GM12878 (cell line): ENCODE measurements around the gene NANOS1. TPM values are rescaled to one million over a fixed set of nuclear protein-coding genes. Genes with fewer than 3 reads are reported as not detected.
A peak's percentile ranks its signal among the peaks of the same experiment; 100 is the strongest.

Source experiments
- ATAC-seq: fragments of 200-7000 bp; cut with Tn5 transposase; 3 replicates; pipeline ENCODE4 v1.9.1; 2020; ENCODE audit warnings: mild to moderate bottlenecking, moderate library complexity
- Bru-seq: library from RNA; stranded (reverse); fragments of 400-500 nt; gene quantifications from one replicate; lab custom pipeline; 2021; lab: Mats Ljungman, UMichigan
- BruChase-seq, 2 experiments: library from RNA; stranded (reverse); fragments of 400-500 nt; gene quantifications; one replicate each; lab custom pipeline; 2021; lab: Mats Ljungman, UMichigan
- BruUV-seq: library from RNA; stranded (reverse); fragments of 400-500 nt; replicated peaks from 2 replicates; lab custom pipeline; 2021; lab: Mats Ljungman, UMichigan
- CTCF ChIA-PET: fragments of 300-600 bp; sonication (Branson Sonifier 250); formaldehyde crosslinking; extraction: SDS; loops from one replicate; lab custom pipeline; 2021; ENCODE audit warnings: inconsistent platforms; lab: Yijun Ruan, JAX
- POLR2A ChIA-PET: fragments of 350-600 bp; formaldehyde crosslinking; extraction: SDS; loops from one replicate; lab custom pipeline; 2021; ENCODE audit warnings: inconsistent platforms; lab: Charles Lee
- RAD21 ChIA-PET: fragments of 300-600 bp; sonication (Branson Sonifier 250); formaldehyde crosslinking; loops from one replicate; lab custom pipeline; 2023; ENCODE audit warnings: antibody characterized with exemption; ENCODE audit not compliant: unreplicated experiment; lab: Charles Lee
- SMC1A ChIA-PET: fragments of 300-600 bp; sonication (Branson Sonifier 250); formaldehyde crosslinking; loops from one replicate; lab custom pipeline; 2023; ENCODE audit not compliant: unreplicated experiment, uncharacterized antibody; lab: Charles Lee
- DNase-seq: peaks from one replicate; pipeline ENCODE4 v3.0.0-alpha.2; 2011; ENCODE audit warnings: low read depth, low spot score
- FAIRE-seq: peaks from 3 replicates; lab custom pipeline; 2011; peaks lifted over from hg19 to GRCh38; lab: Jason Lieb, UNC
- H2AFZ ChIP-seq: 2 replicates; pipeline ENCODE4 v1.6.0; 2011; ENCODE audit warnings: low read depth, low read length, control low read depth; ENCODE audit not compliant: control insufficient read depth
- H3K27ac ChIP-seq: 2 replicates; pipeline ENCODE4 v1.5.1; 2011; ENCODE audit warnings: control low read depth; ENCODE audit not compliant: control insufficient read depth, insufficient read depth
- H3K27me3 ChIP-seq, 2 experiments: replicated peaks in 1 of 2; 2 replicates each; pipeline versions ENCODE4 v1.6.0 to v1.6.1; 2011; ENCODE audit warnings: low read length in 1 of 2; ENCODE audit not compliant: control insufficient read depth in 2 of 2, insufficient read depth in 2 of 2
- H3K36me3 ChIP-seq, 2 experiments: 2 replicates each; pipeline ENCODE4 v1.5.1; 2011; ENCODE audit warnings: low read length in 1 of 2; ENCODE audit not compliant: control insufficient read depth in 2 of 2, insufficient read depth in 2 of 2
- H3K4me1 ChIP-seq: 2 replicates; pipeline ENCODE4 v1.6.1; 2011; ENCODE audit warnings: mild to moderate bottlenecking, low read length, moderate library complexity, mixed read lengths; ENCODE audit not compliant: control insufficient read depth, insufficient read depth
- H3K4me2 ChIP-seq: 2 replicates; pipeline ENCODE4 v1.6.0; 2011; ENCODE audit warnings: control low read depth; ENCODE audit not compliant: control insufficient read depth, insufficient read depth
- H3K4me3 ChIP-seq: fragments of 200-600 bp; sonication (generic); 2 replicates; pipeline ENCODE4 v1.5.1; 2016
- H3K79me2 ChIP-seq: 2 replicates; pipeline ENCODE4 v1.6.0; 2011; ENCODE audit warnings: low read length; ENCODE audit not compliant: control insufficient read depth, insufficient read depth
- H3K9ac ChIP-seq: 2 replicates; pipeline ENCODE4 v1.8.0; 2011; ENCODE audit warnings: low read length, control low read depth, mixed read lengths; ENCODE audit not compliant: control insufficient read depth, insufficient read depth
- H3K9me3 ChIP-seq: replicated peaks from 3 replicates; pipeline ENCODE4 v1.5.1; 2011; ENCODE audit warnings: mild to moderate bottlenecking, low read length; ENCODE audit not compliant: control insufficient read depth, insufficient read depth
- H4K20me1 ChIP-seq: 2 replicates; pipeline ENCODE4 v1.6.0; 2011; ENCODE audit not compliant: control insufficient read depth, insufficient read depth
- CHD1 ChIP-seq: IDR thresholded peaks from 2 replicates; pipeline ENCODE4 v1.6.1; 2012; ENCODE audit warnings: low read depth, low read length, improper control_type of control experiment
- CREM ChIP-seq: IDR thresholded peaks from 2 replicates; pipeline ENCODE4 v1.6.1; 2014; ENCODE audit warnings: antibody characterized with exemption, low read depth
- EGR1 ChIP-seq, 2 experiments: IDR thresholded peaks; 1 replicate in 1 of 2; 2 replicates in 1 of 2; pipeline ENCODE4 v1.6.1; 2011 to 2012; ENCODE audit warnings: low read depth in 2 of 2, low read length in 2 of 2, borderline replicate concordance in 1 of 2, mild to moderate bottlenecking in 1 of 2, moderate library complexity in 1 of 2
- ESRRA ChIP-seq: IDR thresholded peaks from 2 replicates; pipeline ENCODE4 v1.6.1; 2012; ENCODE audit warnings: mild to moderate bottlenecking, low read length, improper control_type of control experiment
- HDAC6 ChIP-seq: fragments of 200-600 bp; sonication (generic); IDR thresholded peaks from one replicate; pipeline ENCODE4 v1.8.0; 2017; ENCODE audit warnings: antibody characterized with exemption; ENCODE audit not compliant: unreplicated experiment
- LARP7 ChIP-seq: fragments of 450-650 bp; IDR thresholded peaks from 2 replicates; pipeline ENCODE4 v1.6.1; 2017; ENCODE audit warnings: mild to moderate bottlenecking
- NBN ChIP-seq: fragments of 450-650 bp; IDR thresholded peaks from 2 replicates; pipeline ENCODE4 v1.6.1; 2016
- NFIC ChIP-seq: IDR thresholded peaks from 2 replicates; pipeline ENCODE4 v1.6.1; 2012; ENCODE audit warnings: low read depth, mild to moderate bottlenecking, inconsistent platforms, low read length, moderate library complexity
- POLR2A ChIP-seq: IDR thresholded peaks from 2 replicates; pipeline ENCODE4 v1.6.1; 2011; ENCODE audit warnings: low read depth, mild to moderate bottlenecking, low read length
- RELA ChIP-seq: fragments of 450-650 bp; IDR thresholded peaks from 2 replicates; pipeline ENCODE4 v1.8.0; 2014; ENCODE audit warnings: borderline replicate concordance; ENCODE audit not compliant: partially characterized antibody
- SKIL ChIP-seq: fragments of 450-650 bp; IDR thresholded peaks from 2 replicates; pipeline ENCODE4 v1.6.1; 2017; ENCODE audit warnings: mild to moderate bottlenecking, low read depth, inconsistent platforms; ENCODE audit not compliant: poor library complexity, severe bottlenecking
- YY1 ChIP-seq: IDR thresholded peaks from 2 replicates; pipeline ENCODE4 v1.6.1; 2011; ENCODE audit warnings: low read depth, mild to moderate bottlenecking, low read length
- ZSCAN29 ChIP-seq: fragments of 450-650 bp; IDR thresholded peaks from 2 replicates; pipeline ENCODE4 v1.6.1; 2017; ENCODE audit warnings: mild to moderate bottlenecking, moderate library complexity
- WGBS: methylation state at CpG from one replicate; pipeline ENCODE4 v1.1.6; 2016; ENCODE audit warnings: low lambda C conversion rate; ENCODE audit not compliant: insufficient replicate concordance, insufficient coverage; ENCODE audit errors: missing lambda C conversion rate; 5-methylcytosine and 5-hydroxymethylcytosine counted together
- in situ Hi-C: fragments of 300-500 bp; cut with MboI; formaldehyde crosslinking; loops from 9 replicates; pipeline ENCODE4 v1.14.3; 2018; ENCODE audit warnings: mixed read lengths
- intact Hi-C: fragments of 100-400 bp; cut with micrococcal nuclease; formaldehyde crosslinking; loops from one replicate; pipeline ENCODE4 v1.14.2; 2022; ENCODE audit not compliant: unreplicated experiment
- long read RNA-seq, 2 experiments: library from polyadenylated mRNA; unstranded; transcript quantifications; one replicate each; pipeline ENCODE4 v2.0.0, GENCODE V29; 2019 to 2020
- polyA minus RNA-seq, 3 experiments: library from RNA; depleted of rRNA, polyadenylated mRNA; stranded (reverse); fragments of >200 nt; gene quantifications; 2 replicates each; pipeline ENCODE4 v1.2.3, GENCODE V29; 2011
- polyA plus RNA-seq, 11 experiments: library from polyadenylated mRNA; depleted of rRNA in 4 of 11; unstranded in 6 of 11; stranded (reverse) in 5 of 11; fragments of >200 nt; fragmentation: Nextera tagmentation in 4 of 11; fragmentation: Illumina TruSeq in 1 of 11; extraction: Ambion mirVana in 4 of 11; extraction: Trizol in 1 of 11; gene quantifications; 1 replicate in 1 of 11; 2 replicates in 10 of 11; pipeline versions ENCODE4 v1.2.1 to v1.2.3, GENCODE V29; 2011 to 2016; ENCODE audit warnings: inconsistent platforms in 2 of 11, missing spikeins in 2 of 11, low read depth in 1 of 11
- total RNA-seq, 4 experiments: library from RNA; depleted of rRNA in 3 of 4; stranded (reverse); fragments of >200 nt in 3 of 4; fragmentation: Illumina TruSeq in 1 of 4; extraction: Trizol in 1 of 4; gene quantifications; 2 replicates each; pipeline versions ENCODE4 v1.2.1 to v1.2.3, GENCODE V29; 2013 to 2021

The NANOS1 gene
- total RNA-seq (2013; cell fraction: nucleolus; rRNA removed) = 0.29 and 0.56 TPM in 2 replicates
- total RNA-seq (2014; rRNA removed) (0.23 and 0.65 TPM in 2 replicates), total RNA-seq (2014; rRNA removed; fragmentation: Illumina TruSeq; extraction: Trizol) (0.27 and 0.37 TPM in 2 replicates), total RNA-seq (2021) (0.36 and 0.61 TPM in 2 replicates), polyA plus RNA-seq (2011; rRNA removed) (0.30 and 0.37 TPM in 2 replicates), polyA plus RNA-seq (2014; fragmentation: Illumina TruSeq; extraction: Trizol) (0.22 TPM in 1 of 2 replicates, not detected in the other), polyA plus RNA-seq (2014; fragmentation: Nextera tagmentation; extraction: Ambion mirVana) (under 1 TPM; 0.03 to 0.29 TPM), polyA plus RNA-seq (2014; rRNA removed) (0.48 and 0.55 TPM in 2 replicates), polyA plus RNA-seq (2016; fragmentation: Nextera tagmentation; extraction: Ambion mirVana) (not detected), polyA minus RNA-seq (2011; rRNA and poly(A)+ RNA removed) (0.15 TPM in 1 of 2 replicates, not detected in the other), Bru-seq, nascent RNA (percentile 34 among the genes with signal in this experiment), BruChase-seq, experiment 1, labeled RNA remaining after a 6-hour chase (percentile 27 among the genes with signal in this experiment), BruChase-seq, experiment 2, labeled RNA remaining after a 2-hour chase (percentile 30 among the genes with signal in this experiment)
- 0.51 TPM for polyA plus RNA-seq (2011; ENCODE audit: low read depth)
- polyA plus RNA-seq (2011; cell fraction: cytosol; rRNA removed) = 0.12 and 0.22 TPM in 2 replicates
- 0.20 and 0.22 TPM in 2 replicates for polyA plus RNA-seq (2011; cell fraction: nucleus; rRNA removed)
- 0.72 and 1.0 TPM in 2 replicates for polyA plus RNA-seq (2012)
- polyA minus RNA-seq (2011; cell fraction: cytosol; rRNA and poly(A)+ RNA removed) = not detected in 2 replicates
- 0.36 and 0.57 TPM in 2 replicates for polyA minus RNA-seq (2011; cell fraction: nucleus; rRNA and poly(A)+ RNA removed)
- long read RNA-seq, experiment 1 = 0 reads
- long read RNA-seq, experiment 2 = 0 reads

- intact Hi-C loops = loop anchor here (1.0 to 5.0 kb wide), 3 partner anchors 42 to 59 kb away; no protein-coding TSS in a partner anchor
- peaks cover 1 to 7% of the 10 kb centered on the region in 2 experiments for H3K36me3 ChIP-seq
- H2AFZ ChIP-seq = peak within 1 kb of the TSS; percentile 55
- H3K9ac ChIP-seq = peak within 1 kb of the TSS; percentile 44; the same call in 1 of the 2 replicates
- CTCF ChIA-PET = interaction anchor here (1.5 to 3.0 kb wide), 3 partner anchors 169 to 415 kb away, joined by 3 to 12 read pairs (median 10); partner anchors contain the start of gene GRK5
- H4K20me1 ChIP-seq = no peaks in the 10 kb centered on the region; the same call in 1 of the 2 replicates
- H3K27ac ChIP-seq = no peak within 1 kb of the TSS
- POLR2A ChIA-PET = no interaction called here
- no peak for DNase-seq
- peak within 1 kb of the TSS; percentile 62 for H3K4me3 ChIP-seq
- no peak for ATAC-seq
- TF ChIP-seq SKIL = no peak
- TF ChIP-seq POLR2A = peak; percentile 53; the same call in 1 of the 2 replicates
- TF ChIP-seq LARP7 = peak; percentile 34; the same call in 1 of the 2 replicates
- peak; percentile 26 for TF ChIP-seq HDAC6
- 0 out of 2 replicates have a peak, but pooled peaks have one; percentile 4 for TF ChIP-seq YY1
- no peak for TF ChIP-seq ESRRA
- peak in 1 of 2 experiments; percentile 68; a peak in 1 of 3 replicates for TF ChIP-seq EGR1 (IDR thresholded peaks at IDR 0.05; ENCODE audit: borderline replicate concordance in 1 of 2, low read depth in 2 of 2, low read length in 2 of 2)
- TF ChIP-seq CHD1 = no peak
- TF ChIP-seq CREM = no peak
- TF ChIP-seq NBN = no peak
- no peak for TF ChIP-seq RELA
- TF ChIP-seq NFIC = no peak
- no peak for TF ChIP-seq ZSCAN29
- no peaks in the 10 kb centered on the region; the same call in 1 of the 2 replicates for H3K79me2 ChIP-seq
- 1% methylated on average over 79 of the region's 136 CpGs for WGBS
- no TSS peak for BruUV-seq
- FAIRE-seq = no peak
- no peaks in the 10 kb centered on the region; a peak in 1 of 4 replicates for H3K27me3 ChIP-seq
- SMC1A ChIA-PET = interaction anchor here (0.9 kb wide), 1 partner anchor 168 kb away, joined by 3 read pairs; no protein-coding TSS in a partner anchor
- in situ Hi-C loops = no loop called here
- RAD21 ChIA-PET = interaction anchor here (0.8 to 1.3 kb wide), 2 partner anchors 102 to 170 kb away, joined by 3 read pairs; no protein-coding TSS in a partner anchor
- H3K4me1 ChIP-seq = peaks cover 13% of the 10 kb centered on the region
- peak within 1 kb of the TSS; percentile 83 for H3K4me2 ChIP-seq
- no peaks in the 10 kb centered on the region for H3K9me3 ChIP-seq
These were observed at the start of gene NANOS1 for GRCh38 chr10:119029613-119030420. NANOS1 (plus strand) TSS chr10:119029714; CDS start chr10:119029802, 88 bp downstream.
